ENCODE measurements around the gene NMNAT2. TPM values are rescaled to one million over a fixed set of nuclear protein-coding genes. Genes with fewer than 3 reads are reported as not detected.

The NMNAT2 gene
- total and polyA plus RNA-seq, 2 of the 8 experiments (the other 6 are each of a cell fraction or from before 2014, with no cell fraction given): 6.5 to 20.9 TPM

DNA sequence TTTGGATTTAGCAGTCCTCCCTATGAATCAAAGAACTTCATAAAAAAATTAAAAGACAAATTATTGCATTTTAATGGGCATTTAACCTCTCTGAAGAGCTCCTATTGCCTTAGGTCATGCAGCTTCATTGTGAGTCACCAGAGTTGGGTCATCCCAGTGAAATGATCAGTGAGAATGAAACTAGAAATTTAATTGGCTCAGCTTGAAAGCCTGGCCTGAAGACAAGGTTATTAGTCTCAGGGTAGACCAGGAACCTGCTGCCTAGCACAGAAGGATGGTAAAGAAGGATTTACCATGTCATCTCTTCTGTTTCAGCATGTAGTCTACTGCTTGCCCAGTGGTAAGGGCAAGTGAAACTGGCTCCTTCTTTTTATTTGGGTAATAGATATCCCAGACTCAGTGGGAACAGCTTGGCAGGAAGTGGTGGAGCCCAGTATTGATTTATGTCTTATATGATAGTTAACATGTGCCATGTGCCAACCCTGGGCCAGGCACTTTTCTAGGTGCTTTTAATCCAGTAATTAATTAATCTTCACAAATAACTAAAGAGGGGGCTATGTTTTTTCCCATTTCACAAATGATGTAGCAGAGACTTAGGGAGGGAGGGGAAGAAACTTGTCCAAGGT is 208.5 kb downstream of the NMNAT2 start:
- Histone ChIP-seq H3K27ac (ENCODE audit: low read depth, low read length) (no peak overlapping the region), H3K4me2 (ENCODE audit: insufficient read depth in 1 of 2, low read depth in 2 of 2, low read length in 2 of 2) (no peak overlapping the region)
- TF ChIP-seq NANOG (IDR thresholded peaks at IDR 0.05; ENCODE audit: insufficient read depth, low read depth, low read length, poor library complexity, severe bottlenecking) (no peak), BRCA1 (IDR thresholded peaks at IDR 0.05; ENCODE audit: low read depth, low read length) (no peak), HDAC6 (IDR thresholded peaks at IDR 0.05; ENCODE audit: low read depth, low read length) (no peak), RNF2 (IDR thresholded peaks at IDR 0.05; ENCODE audit: borderline replicate concordance, low read depth, low read length, missing control alignments, poor library complexity, severe bottlenecking) (no peak), ASH2L (IDR thresholded peaks at IDR 0.05; ENCODE audit: low read length) (no peak), TCF12 (IDR thresholded peaks at IDR 0.05; ENCODE audit: low read depth, low read length) (no peak)
- TF ChIP-seq, protein P1, sequence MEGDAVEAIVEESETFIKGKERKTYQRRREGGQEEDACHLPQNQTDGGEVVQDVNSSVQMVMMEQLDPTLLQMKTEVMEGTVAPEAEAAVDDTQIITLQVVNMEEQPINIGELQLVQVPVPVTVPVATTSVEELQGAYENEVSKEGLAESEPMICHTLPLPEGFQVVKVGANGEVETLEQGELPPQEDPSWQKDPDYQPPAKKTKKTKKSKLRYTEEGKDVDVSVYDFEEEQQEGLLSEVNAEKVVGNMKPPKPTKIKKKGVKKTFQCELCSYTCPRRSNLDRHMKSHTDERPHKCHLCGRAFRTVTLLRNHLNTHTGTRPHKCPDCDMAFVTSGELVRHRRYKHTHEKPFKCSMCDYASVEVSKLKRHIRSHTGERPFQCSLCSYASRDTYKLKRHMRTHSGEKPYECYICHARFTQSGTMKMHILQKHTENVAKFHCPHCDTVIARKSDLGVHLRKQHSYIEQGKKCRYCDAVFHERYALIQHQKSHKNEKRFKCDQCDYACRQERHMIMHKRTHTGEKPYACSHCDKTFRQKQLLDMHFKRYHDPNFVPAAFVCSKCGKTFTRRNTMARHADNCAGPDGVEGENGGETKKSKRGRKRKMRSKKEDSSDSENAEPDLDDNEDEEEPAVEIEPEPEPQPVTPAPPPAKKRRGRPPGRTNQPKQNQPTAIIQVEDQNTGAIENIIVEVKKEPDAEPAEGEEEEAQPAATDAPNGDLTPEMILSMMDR (IDR thresholded peaks at IDR 0.05; ENCODE audit: control extremely low read depth in 1 of 3, insufficient read depth in 1 of 3, low read depth in 1 of 3, low read length in 3 of 3): no peak
- TF ChIP-seq, protein P2, sequence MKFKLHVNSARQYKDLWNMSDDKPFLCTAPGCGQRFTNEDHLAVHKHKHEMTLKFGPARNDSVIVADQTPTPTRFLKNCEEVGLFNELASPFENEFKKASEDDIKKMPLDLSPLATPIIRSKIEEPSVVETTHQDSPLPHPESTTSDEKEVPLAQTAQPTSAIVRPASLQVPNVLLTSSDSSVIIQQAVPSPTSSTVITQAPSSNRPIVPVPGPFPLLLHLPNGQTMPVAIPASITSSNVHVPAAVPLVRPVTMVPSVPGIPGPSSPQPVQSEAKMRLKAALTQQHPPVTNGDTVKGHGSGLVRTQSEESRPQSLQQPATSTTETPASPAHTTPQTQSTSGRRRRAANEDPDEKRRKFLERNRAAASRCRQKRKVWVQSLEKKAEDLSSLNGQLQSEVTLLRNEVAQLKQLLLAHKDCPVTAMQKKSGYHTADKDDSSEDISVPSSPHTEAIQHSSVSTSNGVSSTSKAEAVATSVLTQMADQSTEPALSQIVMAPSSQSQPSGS (IDR thresholded peaks at IDR 0.05; ENCODE audit: low read length): no peak
- TF ChIP-seq, protein P3, sequence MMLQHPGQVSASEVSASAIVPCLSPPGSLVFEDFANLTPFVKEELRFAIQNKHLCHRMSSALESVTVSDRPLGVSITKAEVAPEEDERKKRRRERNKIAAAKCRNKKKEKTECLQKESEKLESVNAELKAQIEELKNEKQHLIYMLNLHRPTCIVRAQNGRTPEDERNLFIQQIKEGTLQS (IDR thresholded peaks at IDR 0.05; ENCODE audit: insufficient read depth, low read depth, low read length): no peak

More for the DNA sequence above, 208.5 kb downstream of the NMNAT2 start:
- Histone ChIP-seq H3K4ac (replicated peaks; ENCODE audit: insufficient read length, low read depth, low read length) (no peak overlapping the region), H3K56ac (replicated peaks; ENCODE audit: insufficient read length, low read depth, low read length) (no peak overlapping the region), H2BK120ac (replicated peaks; ENCODE audit: low read depth, low read length) (no peak overlapping the region), H3K4me1 (replicated peaks in 1 of 4; ENCODE audit: control insufficient read depth in 3 of 4, insufficient read depth in 4 of 4, low read length in 3 of 4) (no peaks in the 10 kb centered on the region), H3K27me3 (replicated peaks in 1 of 4; ENCODE audit: control insufficient read depth in 3 of 4, extremely low read depth in 1 of 4, insufficient read depth in 3 of 4, low read length in 3 of 4) (no peaks in the 10 kb centered on the region), H4K5ac (ENCODE audit: insufficient read length, low read depth, low read length) (no peak overlapping the region), H2AK5ac (ENCODE audit: low read depth, low read length) (no peak overlapping the region), H3K14ac (ENCODE audit: insufficient read length) (no peak overlapping the region), H4K8ac (ENCODE audit: extremely low read depth, insufficient read depth, low read length) (no peak overlapping the region), H3K36me3 (ENCODE audit: control insufficient read depth in 2 of 4, insufficient read depth in 4 of 4, low read length in 3 of 4) (no peaks in the 10 kb centered on the region), H2AFZ (ENCODE audit: low read length) (no peak overlapping the region), H3K4me3 (ENCODE audit: extremely low read depth in 1 of 4, insufficient read depth in 2 of 4, low read depth in 3 of 4, low read length in 4 of 4) (no peak overlapping the region), H3K9me3 (ENCODE audit: insufficient read depth in 2 of 2, low read depth in 1 of 2, low read length in 1 of 2) (no peaks in the 10 kb centered on the region), H4K91ac (replicated peaks; ENCODE audit: insufficient read length, low read length) (no peak overlapping the region), H2BK12ac (ENCODE audit: low read depth, low read length) (no peak overlapping the region), H3K23me2 (ENCODE audit: low read depth, low read length) (no peaks in the 10 kb centered on the region; the same call in 1 of the 2 replicates), H3K23ac (ENCODE audit: insufficient read length) (no peak overlapping the region), H3K79me1 (ENCODE audit: low read depth, low read length) (no peaks in the 10 kb centered on the region), H4K20me1 (replicated peaks in 1 of 2; ENCODE audit: control insufficient read depth in 1 of 2, insufficient read depth in 2 of 2, low read length in 2 of 2) (no peaks in the 10 kb centered on the region), H3K18ac (ENCODE audit: extremely low read depth, low read length) (no peak overlapping the region), H3K9ac (replicated peaks in 1 of 4; ENCODE audit: extremely low read depth in 1 of 4, low read depth in 3 of 4, low read length in 3 of 4) (no peak overlapping the region), H2BK20ac (ENCODE audit: low read length) (no peak overlapping the region), H2BK15ac (ENCODE audit: low read length) (no peak overlapping the region), H2BK5ac (ENCODE audit: low read depth, low read length) (no peak overlapping the region), H3K79me2 (ENCODE audit: control insufficient read depth in 1 of 2, insufficient read depth in 2 of 2, low read length in 2 of 2) (no peaks in the 10 kb centered on the region)
- FAIRE-seq (no peak), DNase-seq (ENCODE audit: low read depth in 1 of 2, low spot score in 2 of 2) (no peak)
- ChIA-PET POLR2A (ENCODE audit: partially characterized antibody) (no interaction called here), CTCF (ENCODE audit: partially characterized antibody) (interaction anchor here (0.9 to 1.2 kb wide), 4 partner anchors 14 to 23 kb away, joined by 3 to 4 read pairs (median 3); no protein-coding TSS in a partner anchor)
